Dermis blood vessel endothelial cell (primary cell): ENCODE measurements around the gene LYRM9. TPM values are rescaled to one million over a fixed set of nuclear protein-coding genes. Genes with fewer than 3 reads are reported as not detected.
"Not testable (repeated sequence)": the region's sequence is repeated elsewhere in the genome, so short reads cannot be mapped to it uniquely, and the experiment has no call there.

Source experiments
- DNase-seq: peaks from one replicate; pipeline ENCODE4 v3.0.0; 2010
- total RNA-seq: library from RNA; depleted of rRNA; stranded (reverse); fragments of >200 nt; gene quantifications from 2 replicates; pipeline ENCODE4 v1.2.3, GENCODE V29; 2014

Gene LYRM9
- total RNA-seq, 1 donor from 2014 or later, result 9.4 TPM

DNA sequence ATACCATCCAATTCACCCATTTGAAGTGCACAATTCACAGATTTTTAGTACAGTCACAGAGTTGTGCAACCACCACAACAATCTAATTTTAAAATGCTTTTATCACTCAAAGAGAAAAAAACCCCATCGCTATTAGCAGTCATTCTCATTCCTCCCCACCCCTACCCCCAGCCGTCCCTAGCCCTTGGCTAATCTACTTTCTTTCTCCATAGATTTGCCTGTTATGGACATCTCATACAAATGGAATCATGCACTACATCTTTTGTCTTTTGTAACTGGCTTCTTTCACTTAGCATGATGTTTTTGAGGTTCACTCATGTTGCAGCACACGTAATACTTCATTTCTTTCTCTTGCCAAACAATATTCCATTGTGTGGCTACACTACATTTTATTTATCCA is 20.4 kb downstream of the LYRM9 start:
- DNase-seq, result no peak

DNA sequence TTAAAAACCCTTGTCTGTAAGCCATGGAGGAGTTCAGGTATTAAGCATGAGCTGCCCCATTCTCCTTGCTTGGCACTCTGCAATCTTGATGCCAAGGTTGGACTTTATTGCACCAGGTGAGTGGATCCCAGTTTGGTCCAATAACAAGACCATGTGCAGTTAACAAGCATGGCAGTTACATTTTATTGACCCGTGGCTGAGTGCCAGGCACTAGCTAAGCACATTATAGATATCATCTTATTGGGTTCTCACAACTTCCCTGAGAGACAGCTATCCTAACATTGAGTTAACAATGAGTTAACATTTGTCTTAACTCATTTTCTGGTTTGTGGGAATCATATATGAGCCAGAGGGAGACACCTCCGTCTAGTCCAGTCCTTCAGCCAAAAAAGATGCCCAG is 21.8 kb downstream of the LYRM9 start:
- no peak for DNase-seq

DNA sequence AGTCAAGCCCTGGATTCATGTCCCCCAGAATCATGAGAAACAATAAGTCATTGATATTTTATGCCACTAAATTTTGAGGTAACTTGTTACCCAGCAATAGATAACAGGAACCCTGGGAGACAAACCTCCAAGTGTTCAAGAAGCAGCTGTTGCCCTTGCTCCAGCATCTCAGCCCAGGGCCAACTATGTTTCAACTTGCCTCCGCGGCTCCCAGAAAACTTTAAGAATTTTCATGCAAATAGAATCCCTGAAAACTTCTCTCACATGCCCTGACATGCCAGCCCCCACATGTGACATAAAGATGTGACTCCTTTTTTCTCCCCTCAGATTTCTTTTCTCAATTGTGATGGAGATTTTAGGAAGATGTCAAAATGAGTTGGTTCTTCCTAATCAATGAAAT is 22.8 kb downstream of the LYRM9 start:
- no peak for DNase-seq

DNA sequence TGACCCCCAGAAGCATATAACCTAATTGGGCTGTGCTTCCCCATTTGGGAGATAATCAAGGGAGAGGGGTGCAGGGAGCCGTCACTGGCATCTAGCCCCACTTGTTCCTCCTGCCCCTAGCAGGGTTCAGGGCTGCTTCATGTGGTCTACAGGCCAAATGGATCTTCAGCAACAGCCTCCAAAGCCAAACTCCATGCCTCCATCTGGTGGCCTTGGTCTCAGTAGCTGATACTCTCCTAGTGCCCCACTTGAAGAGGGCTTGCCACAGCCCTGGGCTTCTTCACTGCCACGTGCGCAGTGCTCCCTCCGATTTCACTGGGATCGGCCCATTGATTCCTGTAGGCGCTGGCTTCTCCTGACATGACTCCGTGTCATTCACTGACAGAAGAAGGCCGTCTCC is 24.6 kb downstream of the LYRM9 start:
- peak; percentile 11 for DNase-seq

DNA sequence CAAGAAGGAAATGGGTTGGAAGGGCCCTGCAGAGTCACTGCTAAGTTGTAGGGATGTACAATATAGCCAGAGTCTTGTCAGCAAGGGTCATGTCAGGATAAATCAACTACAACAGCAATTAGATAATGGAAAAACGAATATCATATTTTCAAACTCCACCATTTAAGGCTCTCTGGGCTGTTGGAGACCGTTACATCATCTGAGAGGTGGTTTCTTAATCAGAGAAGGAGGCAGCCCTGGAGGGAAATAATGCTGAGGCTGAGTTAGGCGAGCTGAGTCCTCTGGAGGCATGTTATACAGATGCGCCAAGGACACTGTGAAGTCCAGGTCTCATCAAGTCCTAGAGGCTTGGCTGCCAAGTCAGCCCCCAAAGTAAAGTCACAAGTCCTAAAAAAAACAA is 30.3 kb downstream of the LYRM9 start:
- no peak for DNase-seq

DNA sequence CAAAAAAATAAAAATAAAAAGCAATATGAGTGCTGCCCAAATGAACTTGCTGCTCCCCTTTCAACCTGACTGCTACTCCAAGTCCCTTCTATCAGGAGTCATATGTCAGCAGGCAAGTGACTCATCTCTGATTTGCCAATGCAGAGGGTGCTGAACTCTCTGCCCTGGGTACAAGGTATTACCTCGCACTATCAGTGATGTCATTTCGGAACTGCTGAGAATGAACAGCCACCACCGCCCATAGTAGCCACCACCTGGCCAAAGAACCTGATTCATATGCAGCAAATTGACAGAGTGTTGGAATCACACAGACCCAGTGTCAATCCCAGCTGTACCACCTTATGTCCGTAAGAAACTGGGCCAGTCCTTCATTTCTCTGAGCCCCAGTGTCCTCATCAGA is 31.2 kb downstream of the LYRM9 start:
- DNase-seq, result no peak

DNA sequence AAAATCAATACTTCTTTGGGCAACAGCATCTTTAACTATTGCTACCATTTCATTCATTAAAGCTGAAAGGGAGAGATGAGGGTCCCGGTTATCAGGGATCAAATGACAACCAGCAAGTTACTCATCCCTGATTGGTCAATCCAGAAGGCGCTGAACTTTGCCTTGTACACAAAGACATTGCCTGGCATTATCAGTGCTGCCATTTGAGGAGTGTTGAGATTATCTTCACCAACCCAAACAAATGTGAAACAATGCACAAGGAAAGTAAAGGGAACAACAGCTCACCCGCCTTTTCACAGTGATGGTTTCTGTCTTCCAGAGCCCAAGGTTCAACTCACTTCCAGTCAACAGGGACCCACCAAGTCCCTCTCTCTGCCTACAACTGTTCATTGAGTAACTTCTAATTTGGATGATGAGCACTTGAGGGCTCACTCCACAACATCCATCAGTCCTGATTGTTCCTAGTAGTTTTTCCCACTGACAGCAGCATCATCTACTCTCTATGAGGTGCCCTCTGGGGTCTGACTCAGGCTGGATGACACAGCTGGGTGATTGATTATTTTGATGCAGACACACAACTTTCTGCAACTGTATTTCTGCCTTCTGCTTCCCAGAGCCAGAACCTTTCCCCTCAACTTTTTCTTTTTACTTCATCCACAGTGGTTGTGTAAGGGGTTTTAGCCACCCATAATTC is 32.0 kb downstream of the LYRM9 start:
- DNase-seq, result no peak

DNA sequence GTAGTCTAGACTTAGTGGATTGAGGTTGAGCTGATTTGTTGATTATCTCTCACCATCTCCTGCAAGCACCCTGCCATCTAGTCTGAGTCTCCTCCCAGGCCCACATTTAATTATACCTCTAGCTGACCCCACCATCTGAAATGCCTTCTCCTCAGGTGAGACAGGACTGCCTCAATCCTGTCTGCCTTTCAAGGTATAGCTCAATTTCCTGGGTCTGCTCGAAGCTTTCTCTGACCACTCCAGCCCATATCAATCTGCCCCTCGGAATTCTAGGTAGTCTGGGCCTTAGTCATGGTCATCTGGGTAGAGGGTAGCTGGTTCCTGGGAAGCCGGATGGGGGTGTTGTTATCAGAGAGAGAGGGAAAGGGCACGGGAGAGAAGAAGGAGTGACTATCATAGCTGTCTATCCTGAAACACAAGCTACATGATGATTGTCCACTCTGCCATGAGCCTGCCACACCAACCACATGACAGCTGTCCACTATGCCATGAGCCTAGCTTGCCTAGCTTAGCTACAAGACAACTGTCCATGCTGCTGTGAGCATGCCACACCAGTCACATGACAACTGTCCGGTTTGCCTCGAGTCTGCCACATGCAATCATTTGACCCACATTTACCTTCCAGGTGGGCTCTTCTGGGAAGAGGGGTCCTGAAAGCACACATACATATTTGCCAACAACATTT is 34.4 kb downstream of the LYRM9 start:
- DNase-seq, result no peak

DNA sequence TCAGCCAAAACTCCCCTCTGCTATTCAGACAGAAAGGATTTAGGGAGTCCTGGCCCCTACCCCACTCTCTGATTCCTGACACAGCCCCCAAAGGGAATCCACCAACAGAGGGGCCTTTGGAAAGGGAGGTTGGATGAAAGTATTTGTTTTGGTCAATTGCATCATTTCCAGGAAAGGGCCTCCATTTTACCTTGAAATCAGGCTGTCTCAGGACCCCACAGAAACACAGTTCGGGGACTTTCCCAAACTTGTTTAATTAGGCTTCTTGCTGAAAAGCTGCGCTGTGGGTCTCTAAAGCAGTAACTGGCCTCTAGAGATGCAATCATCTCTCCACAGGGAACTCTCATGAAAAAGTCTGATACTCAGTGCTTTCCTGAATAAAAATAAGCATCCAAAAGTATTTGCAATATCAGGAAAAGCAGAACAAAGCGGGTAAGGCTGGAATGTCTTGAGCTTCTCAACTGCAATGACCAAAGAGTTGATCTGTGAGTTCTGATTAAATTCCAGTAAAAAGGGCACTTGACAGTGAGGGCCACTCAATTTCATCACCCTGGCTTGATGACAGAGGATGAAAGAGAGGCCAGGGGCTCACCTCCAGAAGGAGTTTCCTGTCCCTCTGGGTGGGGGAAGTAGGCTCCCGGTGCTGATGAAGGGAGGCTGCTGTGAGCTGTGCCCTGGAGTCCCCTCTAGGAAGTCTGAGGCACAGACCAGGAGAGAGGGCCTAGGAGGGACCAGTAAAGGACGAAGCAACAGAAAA is 36.3 kb downstream of the LYRM9 start:
- DNase-seq, result no peak

DNA sequence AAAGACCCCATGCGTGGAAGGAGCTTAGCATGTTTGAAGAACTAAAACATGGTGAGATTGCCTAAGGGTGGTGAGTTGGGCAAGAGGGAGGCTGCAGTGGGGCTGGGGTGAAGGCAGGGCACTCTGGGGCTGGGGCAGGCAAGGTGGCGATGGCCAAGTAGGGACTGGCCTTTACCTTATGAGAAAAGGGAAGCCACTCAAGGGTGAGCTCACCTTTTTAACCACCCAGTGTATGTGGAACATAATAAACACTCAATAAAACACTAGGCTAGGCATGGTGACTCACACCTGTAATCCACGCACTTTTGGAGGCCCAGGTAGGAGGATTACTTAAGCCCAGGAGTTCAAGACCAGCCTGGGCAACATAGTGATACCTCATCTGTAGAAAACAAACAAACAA is 37.7 kb downstream of the LYRM9 start:
- DNase-seq, result no peak

DNA sequence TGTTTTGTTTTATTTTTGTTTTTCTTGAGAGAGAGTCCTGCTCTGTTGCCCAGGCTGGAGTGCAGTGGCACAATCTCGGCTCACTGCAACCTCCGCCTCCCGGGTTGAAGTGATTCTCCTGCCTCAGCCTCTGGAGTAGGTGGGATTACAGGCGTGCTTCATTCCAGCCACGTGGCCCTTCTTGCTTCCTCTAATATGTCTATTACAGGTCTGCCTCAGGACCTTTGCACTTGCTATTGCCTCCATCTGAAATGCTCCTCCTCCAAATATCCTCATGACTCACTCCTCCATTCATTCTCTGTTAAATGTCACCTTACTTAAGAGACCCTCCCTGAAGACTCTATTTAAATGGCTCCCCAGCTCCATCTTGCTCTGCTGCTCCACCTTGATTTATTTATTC is 39.0 kb downstream of the LYRM9 start:
- no peak for DNase-seq

DNA sequence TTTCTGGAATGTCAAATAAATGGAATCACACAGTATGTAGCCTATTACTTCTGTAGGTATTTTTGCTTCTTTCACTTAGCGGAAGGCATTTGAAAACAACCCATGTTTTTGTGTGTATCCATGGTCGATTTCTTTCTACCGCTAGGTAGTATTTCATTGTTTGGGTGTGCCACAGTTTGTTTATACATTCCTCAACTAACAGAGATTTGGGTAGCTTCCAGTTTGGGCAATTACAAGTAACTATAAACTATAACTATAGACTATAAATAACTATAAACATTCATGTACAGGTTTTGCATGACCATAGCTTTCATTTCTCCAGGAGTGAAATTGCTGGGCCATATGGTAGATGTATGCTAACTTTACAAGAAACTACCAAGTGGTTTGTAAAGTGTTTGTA is 40.1 kb downstream of the LYRM9 start:
- no peak for DNase-seq

DNA sequence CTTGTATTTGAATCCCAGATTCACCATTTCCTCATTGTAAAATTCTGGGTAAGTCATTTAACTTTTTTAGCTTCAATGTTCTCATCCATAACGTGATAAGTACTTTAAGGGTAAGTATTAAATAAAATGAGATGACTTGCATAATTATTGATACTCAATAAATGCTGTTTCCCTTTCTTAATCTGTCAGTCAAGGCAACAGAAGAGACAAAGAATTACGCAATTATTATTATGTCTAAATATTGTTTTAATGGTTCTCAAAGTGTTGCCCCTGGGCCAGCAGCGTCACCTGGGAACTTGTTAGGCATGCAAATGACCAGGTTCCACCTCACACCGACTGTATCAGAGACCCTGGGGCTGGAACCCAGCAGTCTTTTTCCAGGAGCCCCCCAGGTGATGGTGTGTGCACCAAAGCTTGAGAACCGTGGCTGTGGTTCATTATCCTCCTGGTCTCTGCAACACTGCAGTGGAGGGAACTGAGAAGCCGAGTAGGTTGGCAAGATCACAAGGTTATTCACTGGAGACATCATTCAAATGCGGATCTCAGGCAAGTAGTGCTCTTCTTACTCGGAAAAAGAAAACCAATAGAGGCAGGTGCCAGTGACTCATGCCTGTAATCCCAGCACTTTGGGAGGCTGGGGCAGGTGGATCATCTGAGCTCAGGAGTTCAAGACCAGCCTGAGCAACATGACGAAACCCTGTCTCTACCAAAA is 43.5 kb downstream of the LYRM9 start:
- no peak for DNase-seq

DNA sequence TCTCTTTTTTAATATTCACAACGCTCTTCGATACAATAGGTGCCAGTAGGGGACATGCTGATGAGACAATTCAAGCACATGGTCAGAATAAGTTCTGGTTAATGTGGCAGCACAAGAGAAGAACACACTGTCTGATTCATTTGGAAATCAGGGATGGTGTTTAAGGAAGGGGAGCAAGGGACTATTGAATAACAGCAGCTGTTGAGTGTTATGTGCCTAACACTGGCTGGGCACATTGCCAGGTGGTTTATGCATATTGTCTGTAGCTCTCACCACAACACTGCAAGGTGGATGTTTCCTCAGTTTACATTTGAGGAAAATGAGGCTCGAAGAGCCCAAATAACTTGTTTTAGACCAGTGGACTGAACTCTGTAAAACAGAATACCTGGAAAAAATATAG is 44.2 kb downstream of the LYRM9 start:
- no peak for DNase-seq

DNA sequence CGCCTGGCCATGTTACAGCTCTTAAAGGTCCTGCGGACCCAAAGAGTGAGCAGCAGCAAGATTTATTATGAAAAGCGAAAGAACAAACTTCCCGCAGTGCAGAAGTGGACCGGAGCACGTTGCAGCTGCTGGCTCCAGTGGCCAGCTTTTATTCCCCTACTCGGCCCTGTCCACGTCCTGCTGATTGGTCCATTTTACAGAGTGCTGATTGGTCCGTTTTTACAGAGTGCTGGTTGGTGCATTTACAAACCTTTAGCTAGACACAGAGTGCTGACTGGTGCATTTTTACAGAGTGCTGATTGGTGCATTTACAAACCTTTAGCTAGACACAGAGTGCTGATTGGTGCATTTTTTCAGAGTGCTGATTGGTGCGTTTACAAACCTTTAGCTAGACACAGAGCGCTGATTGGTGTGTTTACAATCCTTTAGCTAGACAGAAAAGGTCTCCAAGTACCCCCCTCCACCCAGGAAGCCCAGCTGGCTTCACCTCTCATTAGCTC is 46.3 kb downstream of the LYRM9 start:
- DNase-seq, result not testable (repeated sequence)

DNA sequence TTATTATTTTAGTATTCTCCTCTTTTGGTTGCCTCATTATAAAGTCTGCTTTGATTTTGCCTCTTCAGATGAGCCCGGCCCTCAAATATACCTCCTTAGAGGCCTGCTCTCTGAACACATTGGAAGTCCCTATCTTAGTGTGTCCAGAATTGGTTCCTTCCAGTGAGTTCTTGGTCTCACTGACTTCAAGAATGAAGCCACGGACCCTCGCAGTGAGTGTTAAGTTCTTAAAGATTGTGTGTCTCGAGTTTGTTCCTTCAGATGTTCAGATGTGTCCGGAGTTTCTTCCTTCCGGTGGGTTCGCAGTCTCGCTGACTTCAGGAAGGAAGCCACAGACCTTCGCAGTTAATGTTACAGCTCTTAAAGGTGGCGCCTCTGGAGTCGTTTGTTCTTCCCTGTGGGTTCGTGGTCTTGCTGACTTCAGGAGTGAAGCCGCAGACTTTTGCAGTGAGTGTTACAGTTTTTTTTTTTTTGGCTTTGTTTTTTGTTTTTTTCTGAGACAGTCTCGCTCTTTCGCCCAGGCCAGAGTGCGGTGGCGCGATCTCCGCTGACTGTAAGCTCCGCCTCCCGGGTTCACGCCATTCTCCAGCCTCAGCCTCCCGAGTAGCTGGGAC is 47.0 kb downstream of the LYRM9 start:
- no peak for DNase-seq

DNA sequence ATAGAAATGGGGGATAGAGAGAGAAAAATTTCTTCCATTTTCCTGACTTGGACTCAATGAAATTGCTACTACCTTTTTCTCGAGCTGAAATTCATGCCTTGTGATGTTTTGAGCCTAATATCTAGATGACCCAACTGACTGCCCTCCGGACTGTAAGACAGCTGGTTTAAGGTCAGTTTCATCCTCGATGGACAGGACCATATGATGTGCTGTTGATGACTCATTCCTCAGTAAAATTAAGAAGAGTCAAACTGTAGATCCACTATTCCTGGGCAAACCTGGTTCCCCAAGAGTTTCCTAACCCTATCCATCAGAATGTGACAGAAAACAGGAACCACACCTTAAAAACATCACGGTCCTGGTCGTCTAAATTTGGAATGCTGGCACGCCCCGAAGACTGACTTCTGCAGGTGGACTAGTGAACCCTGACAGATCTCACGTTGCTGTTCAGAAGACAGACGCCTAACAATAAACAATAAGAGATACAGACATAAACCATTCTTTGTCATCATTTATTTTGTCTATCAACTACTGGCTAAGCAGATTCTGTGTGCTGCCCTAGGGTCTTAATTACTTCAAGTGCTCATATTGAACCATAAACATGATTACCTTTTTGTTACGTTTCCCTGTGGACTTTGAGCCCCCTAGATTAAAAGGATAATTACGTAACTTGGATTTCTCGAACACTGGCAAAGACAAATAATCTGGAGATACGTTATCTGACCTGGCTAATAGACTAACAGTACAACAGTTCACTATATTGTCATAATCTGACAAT is 47.7 kb downstream of the LYRM9 start:
- no peak for DNase-seq

DNA sequence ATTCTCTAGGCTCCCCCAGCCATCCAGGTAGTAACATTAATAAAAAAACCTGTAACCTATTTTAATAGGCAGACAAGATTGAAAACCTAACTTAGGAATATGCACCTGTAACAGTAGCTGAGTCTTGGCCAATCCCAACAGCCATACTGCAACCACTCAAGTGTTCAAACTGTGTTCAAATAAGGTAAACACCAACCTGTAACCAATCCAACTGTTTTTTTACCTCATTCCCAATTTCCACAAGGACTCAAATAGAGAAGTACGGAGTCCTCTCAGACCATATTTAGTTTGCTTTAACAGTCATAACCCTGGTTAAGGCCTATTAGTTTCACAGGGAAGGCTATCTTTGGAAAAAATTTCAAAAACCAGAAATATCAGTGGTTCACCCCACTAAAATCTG is 52.5 kb downstream of the LYRM9 start:
- DNase-seq, result no peak

DNA sequence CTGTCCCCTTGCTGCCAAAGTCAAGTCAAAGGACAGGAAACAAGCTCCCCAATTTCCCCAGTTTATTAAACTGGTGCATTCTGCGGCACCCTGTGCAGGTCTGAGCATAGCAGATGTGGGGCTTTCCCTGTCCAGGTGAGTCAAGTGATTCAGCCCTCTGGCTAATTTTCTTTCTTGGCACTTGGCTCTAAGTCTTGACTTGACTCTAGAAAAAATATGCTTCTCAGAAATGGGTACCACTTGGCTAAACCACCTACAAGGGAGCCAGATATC is 52.8 kb downstream of the LYRM9 start:
- not testable (repeated sequence) for DNase-seq

DNA sequence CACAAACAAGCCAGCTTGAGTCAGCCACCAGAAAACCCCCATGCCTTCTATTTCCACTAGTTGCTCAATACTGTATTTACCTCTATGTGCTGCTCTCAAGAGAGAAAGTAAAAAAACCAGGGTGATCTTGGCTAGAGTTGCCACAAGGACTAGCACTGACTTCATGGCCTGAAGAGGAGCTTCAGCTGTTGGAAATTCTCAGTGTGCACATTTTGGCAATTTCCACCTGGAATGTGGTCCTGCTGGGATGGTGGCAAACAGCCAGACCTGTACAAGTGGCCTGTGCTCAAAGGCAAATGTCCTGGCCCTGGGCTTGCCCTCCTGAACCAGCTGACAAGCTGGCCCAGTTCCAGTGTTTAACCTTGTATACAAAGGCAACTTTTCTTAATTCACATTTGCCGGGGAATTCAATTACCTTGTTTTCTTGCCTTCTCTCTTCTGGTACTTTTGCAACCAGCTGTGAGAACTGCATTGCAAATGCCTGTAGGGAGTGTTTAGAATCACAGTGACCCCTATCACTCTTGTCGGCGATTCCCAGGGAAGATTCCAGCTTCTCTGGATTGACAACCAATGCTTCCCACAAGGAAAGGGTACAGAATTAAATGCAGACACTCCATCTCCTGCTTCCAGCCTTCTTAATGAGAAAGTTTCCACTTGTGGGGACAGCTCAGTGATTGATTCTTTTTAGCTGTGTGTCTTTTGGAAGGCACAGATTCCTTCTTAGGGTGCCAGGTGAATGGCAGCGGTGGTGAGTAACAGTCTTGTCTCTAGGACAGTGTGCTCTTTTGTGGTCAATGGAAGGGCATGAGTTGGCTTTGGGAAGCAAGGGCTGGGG is 53.4 kb downstream of the LYRM9 start:
- not testable (repeated sequence) for DNase-seq

DNA sequence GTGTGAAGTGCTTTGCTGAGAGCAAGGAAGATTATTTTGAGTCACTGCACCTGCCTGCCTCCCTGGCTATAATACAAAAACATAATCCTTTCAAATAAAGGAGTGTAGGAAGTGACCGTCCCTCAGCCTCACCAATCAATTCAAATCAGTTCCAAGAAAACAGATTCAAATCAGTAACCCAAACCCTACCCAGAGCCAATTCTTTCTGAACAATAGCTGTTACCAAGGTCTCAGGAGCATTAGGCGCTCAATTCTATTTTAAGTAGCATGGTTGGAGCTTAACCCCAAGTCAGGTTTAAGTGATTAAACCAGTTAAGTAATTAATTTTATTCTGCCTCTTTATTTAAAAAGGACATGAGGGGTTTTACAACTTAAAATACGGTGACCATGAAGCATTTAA is 54.6 kb downstream of the LYRM9 start:
- not testable (repeated sequence) for DNase-seq
